ENCODE data around the gene PARM1. TPM values are rescaled to one million over a fixed set of nuclear protein-coding genes. Genes with fewer than 3 reads are reported as not detected.

Gene PARM1
- total RNA-seq, 1 donor from 2014 or later, result 28.7 TPM

GRCh38 chr4:74934888-74935287, 2.0 kb downstream of the PARM1 start:
- Histone ChIP-seq H3K27ac (ENCODE audit: low read depth, low read length) (no peak overlapping the region), H3K36me3 (ENCODE audit: control insufficient read depth in 3 of 3, insufficient read depth in 3 of 3, low read length in 3 of 3) (no peaks in the 10 kb centered on the region), H3K9ac (ENCODE audit: low read depth in 1 of 3, low read length in 3 of 3) (peak overlapping the region in 1 of 3 donors; percentile 78), H3K9me3 (ENCODE audit: control insufficient read depth in 3 of 3, low read length in 3 of 3) (no peaks in the 10 kb centered on the region), H3K4me3 (ENCODE audit: low read length in 3 of 3) (peak overlapping the region in 2 of 3 donors; percentile 84 to 86), H3K27me3 (ENCODE audit: control insufficient read depth in 3 of 3, insufficient read depth in 3 of 3, low read length in 3 of 3) (peaks cover 0 to 7% (median 2%) of the 10 kb centered on the region in 3 donors), H3K4me1 (ENCODE audit: control insufficient read depth in 3 of 3, insufficient read depth in 3 of 3, low read length in 3 of 3) (peaks cover 9 to 12% (median 10%) of the 10 kb centered on the region in 3 donors)

- H3K4me1 ChIP-seq (ENCODE audit: control insufficient read depth in 3 of 3, insufficient read depth in 3 of 3, low read length in 3 of 3), result peaks cover 0 to 5% (median 0%) of the 10 kb centered on the region in 3 donors
- no peaks in the 10 kb centered on the region for H3K9me3 ChIP-seq (ENCODE audit: control insufficient read depth in 3 of 3, low read length in 3 of 3)
- no peaks in the 10 kb centered on the region for H3K27me3 ChIP-seq (ENCODE audit: control insufficient read depth in 3 of 3, insufficient read depth in 3 of 3, low read length in 3 of 3)
- no peaks in the 10 kb centered on the region for H3K36me3 ChIP-seq (ENCODE audit: control insufficient read depth in 3 of 3, insufficient read depth in 3 of 3, low read length in 3 of 3)
- H3K27ac ChIP-seq (ENCODE audit: low read depth, low read length), result no peak overlapping the region
- H3K4me3 ChIP-seq (ENCODE audit: low read length in 3 of 3), result no peak overlapping the region
- H3K9ac ChIP-seq (ENCODE audit: low read depth in 1 of 3, low read length in 3 of 3), result no peak overlapping the region
Observed at GRCh38 chr4:74941123-74941522, 8.2 kb downstream of the PARM1 start.

GRCh38 chr4:74942251-74942917, 9.5 kb downstream of the PARM1 start:
- H3K9ac ChIP-seq (ENCODE audit: low read depth in 1 of 3, low read length in 3 of 3), result no peak overlapping the region
- no peaks in the 10 kb centered on the region for H3K27me3 ChIP-seq (ENCODE audit: control insufficient read depth in 3 of 3, insufficient read depth in 3 of 3, low read length in 3 of 3)
- H3K4me3 ChIP-seq (ENCODE audit: low read length in 3 of 3), result no peak overlapping the region
- H3K9me3 ChIP-seq (ENCODE audit: control insufficient read depth in 3 of 3, low read length in 3 of 3), result no peaks in the 10 kb centered on the region
- no peaks in the 10 kb centered on the region for H3K36me3 ChIP-seq (ENCODE audit: control insufficient read depth in 3 of 3, insufficient read depth in 3 of 3, low read length in 3 of 3)
- peaks cover 0 to 5% (median 0%) of the 10 kb centered on the region in 3 donors for H3K4me1 ChIP-seq (ENCODE audit: control insufficient read depth in 3 of 3, insufficient read depth in 3 of 3, low read length in 3 of 3)
- H3K27ac ChIP-seq (ENCODE audit: low read depth, low read length), result no peak overlapping the region

- Histone ChIP-seq H3K27ac (ENCODE audit: low read depth, low read length) (no peak overlapping the region), H3K4me1 (ENCODE audit: control insufficient read depth in 3 of 3, insufficient read depth in 3 of 3, low read length in 3 of 3) (peaks cover 0 to 5% (median under 1%) of the 10 kb centered on the region in 3 donors), H3K9me3 (ENCODE audit: control insufficient read depth in 3 of 3, low read length in 3 of 3) (no peaks in the 10 kb centered on the region), H3K36me3 (ENCODE audit: control insufficient read depth in 3 of 3, insufficient read depth in 3 of 3, low read length in 3 of 3) (no peaks in the 10 kb centered on the region), H3K27me3 (ENCODE audit: control insufficient read depth in 3 of 3, insufficient read depth in 3 of 3, low read length in 3 of 3) (no peaks in the 10 kb centered on the region), H3K4me3 (ENCODE audit: low read length in 3 of 3) (no peak overlapping the region), H3K9ac (ENCODE audit: low read depth in 1 of 3, low read length in 3 of 3) (no peak overlapping the region)
Observed at GRCh38 chr4:74942918-74943253, 10.0 kb downstream of the PARM1 start.

- H3K4me1 ChIP-seq (ENCODE audit: control insufficient read depth in 3 of 3, insufficient read depth in 3 of 3, low read length in 3 of 3), result peaks cover 0 to 5% (median 2%) of the 10 kb centered on the region in 3 donors
- H3K9ac ChIP-seq (ENCODE audit: low read depth in 1 of 3, low read length in 3 of 3), result no peak overlapping the region
- H3K4me3 ChIP-seq (ENCODE audit: low read length in 3 of 3), result no peak overlapping the region
- no peaks in the 10 kb centered on the region for H3K36me3 ChIP-seq (ENCODE audit: control insufficient read depth in 3 of 3, insufficient read depth in 3 of 3, low read length in 3 of 3)
- H3K27ac ChIP-seq (ENCODE audit: low read depth, low read length), result no peak overlapping the region
- no peaks in the 10 kb centered on the region for H3K27me3 ChIP-seq (ENCODE audit: control insufficient read depth in 3 of 3, insufficient read depth in 3 of 3, low read length in 3 of 3)
- no peaks in the 10 kb centered on the region for H3K9me3 ChIP-seq (ENCODE audit: control insufficient read depth in 3 of 3, low read length in 3 of 3)
Observed at GRCh38 chr4:74944354-74944793, 11.5 kb downstream of the PARM1 start.

- Histone ChIP-seq H3K27ac (ENCODE audit: low read depth, low read length) (no peak overlapping the region), H3K4me1 (ENCODE audit: control insufficient read depth in 3 of 3, insufficient read depth in 3 of 3, low read length in 3 of 3) (peaks cover 0 to 5% (median 2%) of the 10 kb centered on the region in 3 donors), H3K9ac (ENCODE audit: low read depth in 1 of 3, low read length in 3 of 3) (no peak overlapping the region), H3K9me3 (ENCODE audit: control insufficient read depth in 3 of 3, low read length in 3 of 3) (no peaks in the 10 kb centered on the region), H3K36me3 (ENCODE audit: control insufficient read depth in 3 of 3, insufficient read depth in 3 of 3, low read length in 3 of 3) (no peaks in the 10 kb centered on the region), H3K27me3 (ENCODE audit: control insufficient read depth in 3 of 3, insufficient read depth in 3 of 3, low read length in 3 of 3) (no peaks in the 10 kb centered on the region), H3K4me3 (ENCODE audit: low read length in 3 of 3) (no peak overlapping the region)
Observed at GRCh38 chr4:74946196-74946595, 13.3 kb downstream of the PARM1 start.

GRCh38 chr4:74947798-74948197, 14.9 kb downstream of the PARM1 start:
- Histone ChIP-seq H3K9ac (ENCODE audit: low read depth in 1 of 3, low read length in 3 of 3) (no peak overlapping the region), H3K27ac (ENCODE audit: low read depth, low read length) (peak overlapping the region; percentile 28), H3K36me3 (ENCODE audit: control insufficient read depth in 3 of 3, insufficient read depth in 3 of 3, low read length in 3 of 3) (no peaks in the 10 kb centered on the region), H3K4me1 (ENCODE audit: control insufficient read depth in 3 of 3, insufficient read depth in 3 of 3, low read length in 3 of 3) (peaks cover 0 to 4% (median 2%) of the 10 kb centered on the region in 3 donors), H3K4me3 (ENCODE audit: low read length in 3 of 3) (no peak overlapping the region), H3K27me3 (ENCODE audit: control insufficient read depth in 3 of 3, insufficient read depth in 3 of 3, low read length in 3 of 3) (no peaks in the 10 kb centered on the region), H3K9me3 (ENCODE audit: control insufficient read depth in 3 of 3, low read length in 3 of 3) (no peaks in the 10 kb centered on the region)

- no peak overlapping the region for H3K4me3 ChIP-seq (ENCODE audit: low read length in 3 of 3)
- H3K9me3 ChIP-seq (ENCODE audit: control insufficient read depth in 3 of 3, low read length in 3 of 3), result no peaks in the 10 kb centered on the region
- H3K36me3 ChIP-seq (ENCODE audit: control insufficient read depth in 3 of 3, insufficient read depth in 3 of 3, low read length in 3 of 3), result no peaks in the 10 kb centered on the region
- peak overlapping the region; percentile 28 for H3K27ac ChIP-seq (ENCODE audit: low read depth, low read length)
- no peaks in the 10 kb centered on the region for H3K27me3 ChIP-seq (ENCODE audit: control insufficient read depth in 3 of 3, insufficient read depth in 3 of 3, low read length in 3 of 3)
- H3K4me1 ChIP-seq (ENCODE audit: control insufficient read depth in 3 of 3, insufficient read depth in 3 of 3, low read length in 3 of 3), result peaks cover 0 to 2% (median 0%) of the 10 kb centered on the region in 3 donors
- no peak overlapping the region for H3K9ac ChIP-seq (ENCODE audit: low read depth in 1 of 3, low read length in 3 of 3)
Observed at GRCh38 chr4:74948236-74948635, 15.3 kb downstream of the PARM1 start.

GRCh38 chr4:74950200-74950599, 17.3 kb downstream of the PARM1 start:
- Histone ChIP-seq H3K36me3 (ENCODE audit: control insufficient read depth in 3 of 3, insufficient read depth in 3 of 3, low read length in 3 of 3) (no peaks in the 10 kb centered on the region), H3K4me3 (ENCODE audit: low read length in 3 of 3) (no peak overlapping the region), H3K9ac (ENCODE audit: low read depth in 1 of 3, low read length in 3 of 3) (no peak overlapping the region), H3K9me3 (ENCODE audit: control insufficient read depth in 3 of 3, low read length in 3 of 3) (no peaks in the 10 kb centered on the region), H3K27me3 (ENCODE audit: control insufficient read depth in 3 of 3, insufficient read depth in 3 of 3, low read length in 3 of 3) (no peaks in the 10 kb centered on the region), H3K27ac (ENCODE audit: low read depth, low read length) (no peak overlapping the region), H3K4me1 (ENCODE audit: control insufficient read depth in 3 of 3, insufficient read depth in 3 of 3, low read length in 3 of 3) (peaks cover 9 to 16% (median 15%) of the 10 kb centered on the region in 3 donors)

- no peaks in the 10 kb centered on the region for H3K27me3 ChIP-seq (ENCODE audit: control insufficient read depth in 3 of 3, insufficient read depth in 3 of 3, low read length in 3 of 3)
- H3K27ac ChIP-seq (ENCODE audit: low read depth, low read length), result no peak overlapping the region
- H3K4me1 ChIP-seq (ENCODE audit: control insufficient read depth in 3 of 3, insufficient read depth in 3 of 3, low read length in 3 of 3), result peaks cover 9 to 19% (median 19%) of the 10 kb centered on the region in 3 donors
- H3K9me3 ChIP-seq (ENCODE audit: control insufficient read depth in 3 of 3, low read length in 3 of 3), result no peaks in the 10 kb centered on the region
- no peak overlapping the region for H3K4me3 ChIP-seq (ENCODE audit: low read length in 3 of 3)
- no peak overlapping the region for H3K9ac ChIP-seq (ENCODE audit: low read depth in 1 of 3, low read length in 3 of 3)
- H3K36me3 ChIP-seq (ENCODE audit: control insufficient read depth in 3 of 3, insufficient read depth in 3 of 3, low read length in 3 of 3), result no peaks in the 10 kb centered on the region
Observed at GRCh38 chr4:74950882-74951281, 18.0 kb downstream of the PARM1 start.

All from skeletal muscle tissue (tissue), 4 donors.